NCI-H2029 (cell line): ENCODE results near the gene OR2B3.
"Not testable (repeated sequence)": the region's sequence is repeated elsewhere in the genome, so short reads cannot be mapped to it uniquely, and the experiment has no call there.

Experiments
- DNase-seq: peaks from one replicate; lab custom pipeline; 2025; lab: John Stamatoyannopoulos, UW

Gene OR2B3

GRCh38 chr6:29087213-29087612 is at the start of gene OR2B3:
OR2B3 (minus strand) TSS chr6:29087313; CDS start chr6:29087248, 65 bp downstream.
- DNase-seq: no peak

GRCh38 chr6:29131691-29132090 is 44.6 kb upstream of the OR2B3 start:
- no peak for DNase-seq

- no peak for DNase-seq
Observed at GRCh38 chr6:29130644-29131043, 43.5 kb upstream of the OR2B3 start.

- DNase-seq: no peak
Observed at GRCh38 chr6:29129326-29130012, 42.4 kb upstream of the OR2B3 start.

- not testable (repeated sequence) for DNase-seq
Observed at GRCh38 chr6:29114964-29115363, 27.9 kb upstream of the OR2B3 start.

GRCh38 chr6:29112135-29112534 is 25.0 kb upstream of the OR2B3 start:
- no peak for DNase-seq

GRCh38 chr6:29107758-29108157 is 20.6 kb upstream of the OR2B3 start, which contains the start of gene OR2J3:
OR2J3 (plus strand) TSS chr6:29108058; CDS start chr6:29111891, 3,833 bp downstream.
- no peak for DNase-seq

- no peak for DNase-seq
Observed at GRCh38 chr6:29099190-29099589, 12.1 kb upstream of the OR2B3 start, which contains the start of gene OR2J1. OR2J1 (plus strand) TSS chr6:29099490; CDS start chr6:29100943, 1,453 bp downstream.

GRCh38 chr6:29097803-29098202 is 10.7 kb upstream of the OR2B3 start:
- DNase-seq: no peak

- DNase-seq: no peak
Observed at GRCh38 chr6:29092957-29093356, 5.8 kb upstream of the OR2B3 start.

- no peak for DNase-seq
Observed at GRCh38 chr6:29082457-29082856, 4.7 kb downstream of the OR2B3 start.

- no peak for DNase-seq
Observed at GRCh38 chr6:29081312-29081711, 5.8 kb downstream of the OR2B3 start.

GRCh38 chr6:29079203-29079602 is 7.9 kb downstream of the OR2B3 start:
- no peak for DNase-seq

GRCh38 chr6:29071831-29072723 is 15.0 kb downstream of the OR2B3 start:
- no peak for DNase-seq

GRCh38 chr6:29051680-29052079 is 35.4 kb downstream of the OR2B3 start:
- DNase-seq: no peak

GRCh38 chr6:29045075-29045474 is 42.0 kb downstream of the OR2B3 start, which contains the start of gene OR2W1:
OR2W1 (minus strand) TSS chr6:29045175; CDS start chr6:29045175, 0 bp downstream.
- no peak for DNase-seq
